Smooth muscle cell of the brain vasculature (primary cell): Measurements from ENCODE around the gene MRPL10.

Source experiments
- DNase-seq: peaks from one replicate; pipeline ENCODE4 v3.0.0-alpha.2; 2012; ENCODE audit warnings: low read depth, low spot score

The MRPL10 gene

DNA sequence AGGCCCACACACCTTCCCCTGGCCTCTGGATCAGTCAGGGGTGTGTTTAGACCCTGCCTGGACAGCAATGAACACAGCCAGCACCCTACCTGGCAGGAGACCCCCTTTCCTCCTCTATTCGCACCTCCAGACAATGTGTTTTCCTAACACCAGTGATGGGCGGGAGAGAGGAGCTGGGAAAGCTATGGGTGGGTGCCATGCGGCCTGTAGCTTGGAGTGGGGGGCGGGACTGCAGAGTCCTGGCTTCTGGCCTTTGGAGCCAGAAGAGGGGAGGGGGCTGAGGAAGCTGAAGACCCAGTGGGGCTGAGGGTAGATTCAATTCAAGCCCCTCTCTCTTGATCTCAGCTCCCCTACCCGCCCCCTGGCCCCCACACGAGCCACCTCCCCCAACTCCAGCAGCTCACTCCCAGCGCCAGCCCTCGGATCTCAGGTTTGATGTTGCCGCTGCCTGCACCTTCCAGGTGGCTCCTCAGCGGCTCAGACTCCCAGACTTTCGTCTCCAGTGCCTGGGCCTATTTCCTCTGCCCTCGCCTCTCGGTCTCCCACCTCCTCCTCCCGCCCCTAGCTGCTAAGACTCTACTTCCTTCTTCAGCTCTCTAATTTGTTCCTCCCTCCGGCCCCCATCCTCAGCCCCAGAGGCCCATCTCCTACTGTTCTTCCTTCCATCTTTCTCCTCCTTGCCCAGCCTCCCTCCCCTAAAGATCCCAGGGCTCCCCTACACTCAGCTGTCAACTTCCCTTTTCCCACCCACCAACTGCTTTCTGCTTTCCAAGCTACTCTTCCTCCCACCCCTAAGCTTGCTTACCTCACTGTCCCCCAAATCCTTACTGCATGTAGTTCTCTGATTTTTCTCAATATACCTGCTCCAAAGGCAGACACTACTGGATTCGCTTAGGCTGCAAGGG lies 26.5 kb upstream of the MRPL10 start:
- no peak for DNase-seq

DNA sequence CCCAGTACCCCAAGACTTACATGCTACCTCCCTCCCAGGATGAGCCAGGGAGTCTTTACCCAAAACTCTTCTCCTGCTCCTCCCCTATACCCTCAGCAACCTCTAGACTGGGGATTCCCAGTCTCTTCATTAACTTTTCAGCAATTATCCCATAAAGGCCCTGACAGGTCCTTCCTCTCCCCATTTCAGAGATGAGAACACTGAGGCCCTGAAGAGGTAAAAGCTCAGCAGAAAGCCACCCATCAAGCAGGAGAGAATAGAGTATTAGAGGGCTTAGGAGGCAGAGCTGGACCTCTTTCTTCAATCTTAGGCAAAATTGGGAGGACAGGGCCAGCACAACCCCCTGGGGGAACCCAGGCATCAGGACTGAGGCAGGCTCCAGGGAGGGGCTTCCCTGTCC lies 25.5 kb upstream of the MRPL10 start:
- DNase-seq, result no peak

DNA sequence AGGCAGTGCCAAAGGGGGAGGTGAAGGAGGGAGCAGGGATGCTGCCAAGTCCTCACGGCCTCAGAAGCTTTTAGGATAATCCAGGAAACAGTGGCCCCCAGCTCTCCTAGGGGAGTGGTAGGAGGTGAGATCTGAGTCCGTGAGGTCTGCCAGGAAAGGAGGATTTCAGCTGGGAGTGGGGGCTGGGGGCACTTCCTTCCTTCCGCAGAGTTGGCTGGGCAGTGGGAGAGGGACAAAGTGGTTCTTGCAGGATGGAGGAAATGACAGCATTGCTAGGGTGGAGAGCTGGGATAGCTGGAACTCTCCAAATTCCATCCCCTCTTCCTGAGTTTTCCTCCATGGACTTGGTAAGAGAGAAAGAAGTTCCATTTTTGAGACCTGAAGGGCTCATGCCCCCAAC lies 24.4 kb upstream of the MRPL10 start:
- DNase-seq, result no peak

DNA sequence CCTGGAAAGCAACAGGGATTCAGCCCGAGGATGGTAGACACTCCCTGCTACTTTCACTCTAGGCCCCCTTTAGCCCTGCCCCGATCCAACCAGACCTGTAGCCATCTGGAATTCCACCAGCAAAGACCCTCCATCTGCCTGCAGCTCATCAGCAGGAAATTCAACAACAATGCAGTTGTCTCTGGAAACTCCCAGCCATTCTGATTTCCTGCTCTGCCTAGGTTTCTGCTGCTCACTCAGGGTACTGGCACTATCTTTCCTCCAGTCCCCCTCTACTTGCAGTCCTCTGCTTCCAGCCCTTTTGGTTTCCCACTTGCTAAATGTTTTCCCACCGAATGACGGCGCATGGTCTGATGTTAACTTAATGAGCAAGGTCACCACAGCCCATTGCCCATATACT lies 22.3 kb upstream of the MRPL10 start:
- no peak for DNase-seq

DNA sequence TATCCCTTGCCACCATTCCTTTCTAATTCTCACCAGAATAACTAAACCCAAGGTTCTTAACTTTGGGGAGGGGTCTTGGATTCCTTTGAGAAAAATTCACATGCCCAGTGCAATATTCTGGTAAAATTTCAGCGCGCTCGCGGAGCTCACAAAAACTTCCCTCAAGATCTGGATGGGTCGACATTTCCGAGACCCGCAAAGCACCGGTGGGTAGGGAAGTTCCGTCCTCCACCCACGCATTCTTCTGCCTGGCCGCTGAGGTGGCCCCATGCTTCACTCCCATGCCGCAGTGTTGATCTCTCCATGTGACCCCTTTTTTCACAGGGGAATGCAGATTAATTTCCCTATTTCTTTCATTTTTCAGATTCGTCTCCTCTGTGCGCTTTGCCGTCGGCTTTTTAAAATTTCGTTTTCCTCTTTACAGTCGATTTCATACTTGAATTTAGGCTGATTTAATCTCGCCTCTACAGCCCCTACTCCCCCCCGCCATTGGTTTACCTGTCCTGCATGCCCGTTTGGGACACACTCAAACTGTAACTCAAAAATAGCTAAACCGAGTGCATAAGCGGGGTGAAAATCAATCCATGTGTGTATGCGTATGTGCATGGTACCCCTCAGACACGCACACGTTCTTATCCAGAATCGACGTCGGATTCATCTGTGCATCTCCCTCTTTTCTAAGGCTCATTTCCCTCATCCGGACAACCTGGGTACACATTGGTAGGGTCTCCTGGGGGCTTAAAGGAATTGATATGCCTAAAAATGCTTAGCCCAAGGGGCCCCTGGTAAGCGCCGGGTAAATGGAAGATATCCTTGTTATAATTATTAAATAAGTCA lies 21.0 kb upstream of the MRPL10 start:
- no peak for DNase-seq

DNA sequence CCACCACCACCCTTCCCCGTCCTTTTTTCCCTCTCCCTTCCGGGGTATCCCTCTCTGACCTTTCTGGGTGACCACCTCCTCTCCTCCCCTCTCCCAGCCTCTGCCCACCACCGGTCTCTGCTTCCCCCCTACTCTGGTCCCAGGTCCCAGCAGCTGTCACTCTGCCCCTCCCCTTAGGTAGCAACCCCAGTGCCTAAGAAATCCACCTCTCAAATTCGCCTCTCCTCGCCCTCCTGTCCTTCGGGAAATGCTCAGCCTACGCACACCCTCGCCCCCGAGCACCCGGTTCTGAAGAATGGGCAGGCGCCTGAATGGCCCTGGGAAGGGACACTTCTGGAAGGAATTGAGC lies 20.4 kb upstream of the MRPL10 start:
- no peak for DNase-seq

DNA sequence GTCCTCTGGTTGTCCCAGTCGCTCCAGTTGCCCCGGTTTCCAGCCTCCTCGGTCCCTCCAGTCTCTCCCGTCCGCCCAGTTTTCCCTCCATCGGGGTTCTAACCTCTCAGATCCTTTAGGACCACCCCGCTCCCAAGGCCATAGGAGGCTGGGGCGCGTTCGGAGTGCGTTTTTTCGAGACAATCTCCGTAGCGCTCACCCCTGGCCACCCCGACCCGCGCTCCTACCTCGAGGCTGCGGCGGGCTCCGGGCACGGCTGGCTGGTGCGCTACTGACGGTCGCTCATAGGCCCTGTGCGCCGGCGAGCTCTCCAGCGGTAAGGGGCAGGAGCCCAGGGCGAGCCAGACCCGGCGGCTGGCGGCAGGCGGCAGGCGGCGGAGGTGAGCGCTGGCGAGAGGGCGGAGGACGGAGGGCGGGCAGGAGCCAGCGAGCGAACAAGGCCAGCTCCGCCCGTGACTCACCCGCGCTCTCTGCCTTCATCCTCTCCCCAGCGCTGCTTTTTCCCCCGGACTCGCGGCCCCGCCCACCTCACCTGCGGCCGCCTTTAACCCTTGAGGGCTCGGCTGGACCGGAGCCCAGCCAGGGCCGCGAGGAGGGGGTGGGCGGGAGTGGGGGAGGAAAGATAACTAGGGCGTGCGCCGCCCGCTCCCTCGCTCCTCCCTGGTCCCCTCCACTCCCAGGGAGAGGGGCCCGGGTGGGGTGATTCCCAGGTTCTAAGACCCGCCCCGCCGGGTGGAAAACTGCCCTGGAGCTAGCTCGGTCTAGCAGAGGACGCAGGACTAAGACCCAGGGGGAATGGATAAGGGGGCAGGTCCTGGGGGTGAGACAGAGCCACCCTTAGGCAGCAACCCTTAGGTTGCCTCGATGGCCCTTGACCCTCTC lies 19.6 kb upstream of the MRPL10 start, which contains the start of gene SP6:
SP6 (minus strand) TSS at position 472 of the 882 bp plus-strand sequence. CDS start 2,734 bp downstream, outside the sequence.
- DNase-seq, result no peak

DNA sequence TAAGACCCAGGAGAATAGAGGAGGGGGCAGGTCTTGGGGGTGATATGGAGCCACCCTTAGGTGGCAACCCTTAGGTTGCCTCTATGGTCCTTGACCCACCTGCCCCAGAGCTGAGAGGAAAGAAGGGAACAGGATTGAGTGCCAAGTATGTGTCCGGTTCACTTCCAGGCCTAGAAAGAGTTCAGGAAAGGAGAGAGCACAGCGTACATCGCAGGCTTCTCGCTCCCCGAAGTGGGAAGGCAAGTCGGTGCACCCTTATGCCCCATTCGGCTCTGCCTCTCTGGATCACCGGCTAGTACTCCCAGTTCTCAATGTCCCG lies 19.0 kb upstream of the MRPL10 start:
- DNase-seq, result no peak

DNA sequence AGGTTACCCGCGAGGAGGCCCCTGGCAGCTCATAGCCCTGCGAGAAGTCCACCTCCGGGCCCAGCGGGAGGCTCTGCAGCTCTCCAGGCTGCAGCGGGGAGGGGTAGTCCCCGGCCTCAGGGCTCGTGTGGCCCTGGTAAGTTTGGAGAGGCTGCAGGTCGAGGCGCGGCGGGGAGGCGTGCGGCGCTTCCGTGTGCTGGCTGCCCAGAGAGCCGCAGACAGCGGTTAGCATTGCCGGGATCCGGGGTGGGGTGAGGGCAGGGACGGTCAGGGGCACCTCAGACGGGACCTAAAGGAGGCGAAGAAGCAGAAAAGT lies 16.8 kb upstream of the MRPL10 start:
- DNase-seq, result no peak

DNA sequence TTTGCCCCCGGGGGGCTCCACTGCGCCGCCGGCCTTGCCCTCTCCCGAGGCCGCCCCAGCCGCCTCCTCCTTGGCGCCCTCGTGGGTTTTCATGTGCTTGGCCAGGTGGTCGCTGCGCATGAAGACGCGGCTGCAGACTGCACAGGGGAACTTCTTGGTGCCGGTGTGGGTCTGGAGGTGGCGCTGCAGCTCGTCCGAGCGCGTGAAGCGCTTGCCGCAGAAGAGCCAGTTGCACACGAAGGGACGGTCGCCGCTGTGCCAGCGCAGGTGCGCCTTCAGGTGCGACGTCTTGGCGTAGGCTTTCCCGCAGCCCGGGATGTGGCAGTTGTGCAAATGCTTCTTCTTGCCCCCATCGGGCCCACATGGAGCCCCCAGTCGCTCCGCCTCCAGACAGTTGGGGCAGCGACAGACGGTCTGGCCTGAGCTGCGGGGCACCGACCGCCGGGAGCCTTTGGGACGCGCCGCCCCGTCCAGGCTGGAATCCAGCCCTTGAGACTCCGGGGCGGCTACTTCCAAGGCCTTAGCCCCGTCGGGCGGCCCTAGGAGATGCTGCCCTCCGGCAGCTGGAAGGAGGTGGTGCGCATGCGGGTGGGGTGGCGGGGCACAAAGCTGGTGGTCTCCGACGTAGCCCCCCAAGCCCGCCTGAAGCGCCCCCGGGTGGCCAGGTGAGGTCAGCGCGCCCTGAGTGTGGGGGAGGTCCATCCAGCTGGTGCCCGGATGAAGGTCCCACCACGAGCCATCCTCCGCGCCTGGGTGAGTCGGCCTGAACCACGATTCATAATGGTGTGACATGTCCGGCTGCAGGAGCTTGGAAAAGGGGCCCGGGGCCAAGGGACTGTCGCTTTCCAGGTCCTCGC lies 16.2 kb upstream of the MRPL10 start:
- DNase-seq, result no peak

DNA sequence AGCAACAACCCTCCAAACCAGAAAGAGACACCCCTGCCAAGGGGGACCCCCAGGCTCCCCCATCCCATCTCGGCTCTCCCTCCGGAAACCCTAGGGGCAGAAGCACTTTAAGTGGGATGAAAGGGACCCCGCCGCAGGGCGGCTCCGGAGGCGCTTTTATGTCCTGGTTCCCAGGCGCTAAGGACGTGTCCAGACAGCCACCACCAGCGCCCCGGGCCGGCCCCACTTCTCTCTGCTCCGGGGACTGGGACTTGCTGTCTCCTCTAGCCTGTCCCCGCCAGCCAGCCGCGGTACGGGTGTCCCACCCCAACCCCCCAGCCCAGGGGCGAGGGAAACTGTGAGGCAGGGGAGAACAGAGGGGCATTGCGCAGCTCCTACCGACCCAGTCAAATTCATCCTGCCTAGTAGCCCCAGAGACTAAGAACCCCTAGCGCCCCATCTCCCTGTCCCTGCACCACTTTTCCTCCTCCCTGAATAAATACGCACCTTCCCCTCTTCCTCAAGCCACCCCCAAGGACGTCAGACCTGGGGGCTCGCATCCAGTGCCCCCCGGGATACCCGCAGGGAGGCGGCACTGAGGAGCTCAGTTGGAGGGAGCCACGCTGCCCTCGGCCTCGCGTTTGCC lies 15.5 kb upstream of the MRPL10 start:
- DNase-seq, result no peak

DNA sequence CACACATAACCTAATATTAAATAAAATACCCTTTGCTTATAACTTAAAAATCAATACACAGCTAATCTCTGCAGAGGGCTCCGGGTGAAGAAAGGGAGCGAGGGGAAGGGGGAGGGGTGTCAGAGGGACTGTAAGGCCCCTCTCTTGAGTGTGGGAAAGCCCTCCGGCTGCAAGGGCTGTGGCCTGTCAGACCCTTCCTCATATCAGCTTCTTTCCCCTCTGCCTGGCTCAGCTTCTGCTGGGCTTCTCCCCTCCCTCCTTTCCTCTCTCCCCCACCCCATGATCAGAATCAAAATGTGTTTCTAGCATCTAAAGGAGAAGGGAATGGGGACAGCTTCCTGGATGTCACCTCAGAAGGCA lies 14.4 kb upstream of the MRPL10 start:
- DNase-seq, result no peak

DNA sequence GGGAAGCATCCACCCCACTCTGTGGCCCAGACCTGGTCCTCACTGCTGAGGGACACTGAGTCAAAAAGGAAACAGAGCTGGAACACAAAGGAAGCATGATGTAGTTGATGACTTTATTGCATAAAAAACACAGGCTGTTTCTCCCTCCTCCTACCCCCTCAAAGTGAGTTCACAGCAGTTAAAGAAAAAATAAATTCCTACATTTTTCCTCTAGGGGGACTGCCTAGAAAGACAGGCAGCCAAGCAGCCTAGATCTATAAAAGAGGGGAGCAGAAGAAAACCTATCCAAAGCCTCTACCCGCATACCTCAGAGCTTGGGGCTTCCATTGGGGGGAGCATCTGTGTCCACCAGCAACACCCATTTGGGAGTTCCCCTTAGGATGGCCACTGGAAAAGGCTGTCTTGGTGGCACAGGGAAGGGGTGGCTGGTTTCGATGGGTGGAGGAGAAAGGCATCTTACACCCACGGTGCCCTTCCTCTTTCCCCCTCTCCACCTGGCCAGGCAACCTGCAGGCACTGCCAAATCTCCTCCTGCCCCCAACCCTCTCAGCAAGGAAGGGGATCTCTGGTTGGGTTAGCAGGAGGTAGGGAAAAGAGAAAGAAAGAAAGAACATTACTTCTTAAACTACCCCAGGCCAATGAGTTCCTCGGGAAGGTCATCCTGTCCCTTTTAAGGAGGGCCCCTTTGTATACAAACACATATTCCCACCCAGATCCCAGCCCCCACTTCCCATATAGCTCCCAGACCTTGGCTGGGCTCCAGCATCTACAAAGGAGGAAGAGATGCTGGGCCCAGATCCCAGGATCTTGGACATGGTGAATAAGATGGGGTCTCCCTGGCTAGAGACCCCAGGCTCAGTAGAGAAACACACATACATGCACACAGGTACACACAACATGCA lies 13.7 kb upstream of the MRPL10 start:
- DNase-seq, result no peak

DNA sequence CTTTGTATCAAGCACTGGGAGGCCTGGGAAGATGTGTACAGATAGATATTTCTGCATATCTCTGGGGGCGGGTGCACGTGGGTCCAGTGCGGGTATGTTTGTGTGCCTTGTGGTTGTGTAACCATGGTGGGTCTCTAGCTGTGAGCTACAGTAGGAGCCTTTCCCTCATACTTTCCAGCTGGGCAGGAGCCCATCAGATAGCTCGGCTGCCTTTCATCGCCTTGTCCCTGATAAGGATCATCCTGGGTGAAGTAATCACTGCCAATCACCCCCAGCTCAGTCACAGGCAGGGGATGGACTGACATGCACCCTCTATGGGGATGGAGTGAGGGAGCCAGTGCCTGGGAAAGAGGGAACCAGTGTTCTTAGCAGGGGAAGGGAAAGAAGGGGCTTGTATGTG lies 12.9 kb upstream of the MRPL10 start:
- no peak for DNase-seq

DNA sequence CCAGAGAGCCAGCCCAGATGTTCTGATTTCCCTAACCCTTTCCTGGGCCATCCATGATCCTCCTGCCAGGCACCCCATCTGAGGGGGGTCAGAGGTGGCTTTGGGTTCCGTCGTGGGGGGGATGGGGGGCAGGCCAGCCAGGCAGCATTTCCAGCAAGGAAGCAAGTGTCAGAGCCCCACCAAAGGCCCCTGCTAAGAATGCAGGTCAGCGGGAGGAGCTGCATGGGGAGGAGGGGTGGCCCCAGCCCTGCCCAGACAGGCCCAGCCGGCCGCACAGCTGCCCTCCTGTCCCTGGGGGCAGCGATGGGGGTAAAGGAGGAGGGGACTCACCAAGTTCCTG lies 12.0 kb upstream of the MRPL10 start:
- DNase-seq, result no peak

DNA sequence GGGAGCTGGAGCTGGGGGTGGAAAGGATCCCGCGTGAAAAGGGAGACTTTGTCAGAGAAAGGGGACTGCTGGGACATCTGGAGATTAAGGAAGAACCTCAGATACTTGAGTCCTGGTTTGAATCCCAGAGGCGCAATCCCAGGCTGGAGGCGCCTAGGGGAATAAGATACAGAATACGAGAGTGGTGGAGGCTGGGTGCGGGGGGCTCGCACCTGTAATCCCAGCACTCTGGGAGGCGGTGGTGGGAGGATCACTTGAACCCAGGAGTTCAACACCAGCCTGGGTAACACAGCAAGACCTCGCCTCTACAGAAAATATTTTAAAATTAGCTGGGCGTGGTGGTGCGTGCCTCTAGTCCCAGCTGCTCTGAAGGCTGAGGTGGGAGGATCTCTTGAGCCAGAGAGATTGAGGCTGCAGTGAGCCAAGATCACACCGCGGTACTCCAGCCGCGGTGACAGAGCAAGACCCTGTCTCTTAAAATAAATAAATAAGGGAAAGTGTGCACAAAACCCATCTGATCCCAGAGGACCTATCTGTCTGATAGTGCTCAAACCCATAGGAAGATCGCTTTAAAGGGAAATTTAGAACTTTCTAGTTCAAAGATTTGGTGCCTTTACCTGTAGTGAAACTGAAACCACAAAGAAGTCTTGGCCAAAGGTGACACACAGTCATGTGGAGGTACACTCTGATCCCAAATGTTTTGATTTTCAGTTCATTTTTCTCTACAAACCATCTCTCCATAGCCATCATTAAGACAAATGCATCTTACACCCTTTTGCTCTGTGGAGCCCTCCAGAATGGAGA lies 10.3 kb upstream of the MRPL10 start:
- no peak for DNase-seq

DNA sequence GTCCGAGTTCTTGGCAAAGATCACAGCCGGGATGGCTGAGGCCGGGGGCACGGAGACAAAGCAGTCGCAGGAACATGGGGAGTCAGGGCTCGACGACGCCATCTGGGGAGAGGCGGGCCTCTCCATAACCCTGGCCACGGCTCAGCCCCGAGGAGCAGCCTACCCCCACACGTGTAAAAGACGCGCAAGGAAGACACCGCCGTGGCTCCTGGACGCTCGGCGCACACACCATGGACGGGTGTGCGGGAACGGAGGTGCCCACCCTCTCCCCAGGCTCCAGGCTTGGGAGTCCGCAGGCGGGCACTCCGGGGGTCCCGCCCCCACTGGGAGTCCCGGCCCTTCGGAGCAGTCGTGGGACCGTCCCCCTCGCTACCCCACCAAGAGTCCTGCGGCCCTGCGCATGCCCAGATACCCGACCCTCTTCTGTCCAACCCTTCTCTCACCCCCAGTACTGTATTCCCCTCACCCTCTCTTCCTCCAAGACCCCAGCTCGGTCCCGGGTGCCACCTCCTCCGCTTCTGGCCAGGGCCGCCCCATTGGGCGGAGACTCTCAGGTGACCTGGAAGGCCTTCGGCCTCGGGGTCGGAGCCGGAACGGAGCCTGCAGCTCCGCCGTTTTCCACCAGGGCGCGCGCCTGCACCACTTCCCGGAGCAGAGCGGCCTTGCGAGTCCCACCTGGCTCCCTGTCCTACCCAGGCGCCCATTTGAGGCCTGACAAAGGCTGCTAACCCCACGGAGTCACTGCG lies 9.6 kb upstream of the MRPL10 start, which contains the start of gene SCRN2:
SCRN2 (minus strand) TSS at position 532 of the 746 bp plus-strand sequence; CDS start at position 102, 430 bp downstream.
- DNase-seq, result no peak
